Activated CD8-positive, alpha-beta memory T cell treated with anti-CD3 and anti-CD28 coated beads, Interleukin-2, amount 10 ng/mL, durations not matched to agents 7 days and 5 days (primary cell): ENCODE measurements around the gene DNAJB4. TPM values are rescaled to one million over a fixed set of nuclear protein-coding genes. Genes with fewer than 3 reads are reported as not detected.
"Not testable (repeated sequence)": the region's sequence is repeated elsewhere in the genome, so short reads cannot be mapped to it uniquely, and the experiment has no call there.

Source experiments
- ATAC-seq: fragments of 150-1000 bp; cut with Tn5 transposase; one replicate; pipeline ENCODE4 v1.10.0; 2021; ENCODE audit warnings: moderate library complexity
- CTCF ChIA-PET: fragments of 350-600 bp; sonication (Branson Sonifier 250); formaldehyde crosslinking; loops from one replicate; lab custom pipeline; 2021; ENCODE audit warnings: antibody characterized with exemption; lab: Charles Lee
- DNase-seq: peaks from one replicate; pipeline ENCODE4 v3.0.0-alpha.2; 2020
- H3K27ac Mint-ChIP-seq: one replicate; pipeline ENCODE4 v1.8.0; 2021; ENCODE audit warnings: mild to moderate bottlenecking, mixed read lengths
- H3K27me3 Mint-ChIP-seq: one replicate; pipeline ENCODE4 v1.8.0; 2021; ENCODE audit warnings: mixed read lengths
- H3K36me3 Mint-ChIP-seq: one replicate; pipeline ENCODE4 v1.8.0; 2021; ENCODE audit warnings: mild to moderate bottlenecking, mixed read lengths
- H3K4me1 Mint-ChIP-seq: one replicate; pipeline ENCODE4 v1.8.0; 2021; ENCODE audit warnings: mixed read lengths
- H3K4me3 Mint-ChIP-seq: one replicate; pipeline ENCODE4 v1.8.0; 2021; ENCODE audit warnings: mild to moderate bottlenecking, moderate library complexity, mixed read lengths
- H3K9me3 Mint-ChIP-seq: one replicate; pipeline ENCODE4 v1.8.0; 2022; ENCODE audit warnings: low read depth, mixed read lengths
- total RNA-seq, 2 experiments: library from RNA; stranded (reverse); gene quantifications; one replicate each; pipeline ENCODE4 v1.2.3, GENCODE V29; 2021

Gene DNAJB4
- total RNA-seq, 2 experiments from 2014 or later, result 11.5 to 23.0 TPM

GRCh38 chr1:78000536-78000935 is 4.2 kb upstream of the DNAJB4 start:
- not testable (repeated sequence) for ATAC-seq, H3K27me3 Mint-ChIP-seq, H3K27ac Mint-ChIP-seq, H3K4me3 Mint-ChIP-seq, DNase-seq, H3K9me3 Mint-ChIP-seq
- CTCF ChIA-PET, result interaction anchor here (0.7 to 1.4 kb wide), 5 partner anchors 11 to 114 kb away, joined by 3 to 4 read pairs (median 3); partner anchors contain the start of gene FUBP1
- Mint-ChIP-seq H3K36me3 (peaks cover 10% of the 10 kb centered on the region), H3K4me1 (peaks cover 18% of the 10 kb centered on the region)

GRCh38 chr1:78003070-78003746 is 1.5 kb upstream of the DNAJB4 start:
- DNase-seq, result no peak
- CTCF ChIA-PET, result interaction anchor here (0.6 to 4.5 kb wide), 4 partner anchors 23 to 614 kb away, joined by 3 to 17 read pairs (median 4); partner anchors contain the start of gene FUBP1
- peaks cover 33% of the 10 kb centered on the region for H3K4me1 Mint-ChIP-seq
- peaks cover 3% of the 10 kb centered on the region for H3K27me3 Mint-ChIP-seq
- no peak overlapping the region for H3K27ac Mint-ChIP-seq
- H3K4me3 Mint-ChIP-seq, result no peak overlapping the region
- H3K9me3 Mint-ChIP-seq, result no peaks in the 10 kb centered on the region
- ATAC-seq, result no peak
- H3K36me3 Mint-ChIP-seq, result peaks cover 4% of the 10 kb centered on the region

GRCh38 chr1:78003882-78004718 is 639 bp upstream of the DNAJB4 start:
- ATAC-seq (peak; percentile 68), DNase-seq (peak; percentile 73)
- peaks cover 4% of the 10 kb centered on the region for H3K36me3 Mint-ChIP-seq
- no peaks in the 10 kb centered on the region for H3K9me3 Mint-ChIP-seq
- H3K27ac Mint-ChIP-seq, result peak overlapping the region; percentile 99
- CTCF ChIA-PET, result interaction anchor here (0.9 to 4.5 kb wide), 9 partner anchors 15 to 613 kb away, joined by 3 to 17 read pairs (median 4); partner anchors contain the start of gene FUBP1
- H3K4me1 Mint-ChIP-seq, result peaks cover 36% of the 10 kb centered on the region
- peaks cover 3% of the 10 kb centered on the region for H3K27me3 Mint-ChIP-seq
- H3K4me3 Mint-ChIP-seq, result peak overlapping the region; percentile 92

- Mint-ChIP-seq H3K4me3 (peak overlapping the region; percentile 92), H3K9me3 (no peaks in the 10 kb centered on the region), H3K27ac (peak overlapping the region; percentile 99), H3K27me3 (peaks cover 3% of the 10 kb centered on the region), H3K36me3 (peaks cover 4% of the 10 kb centered on the region), H3K4me1 (peaks cover 39% of the 10 kb centered on the region)
- ATAC-seq (no peak), DNase-seq (no peak)
- CTCF ChIA-PET, result interaction anchor here (1.0 to 4.5 kb wide), 10 partner anchors 14 to 603 kb away, joined by 3 to 17 read pairs (median 4); partner anchors contain the start of gene FUBP1
Measured at GRCh38 chr1:78005448-78005722, 646 bp downstream of the DNAJB4 start.

- no peaks in the 10 kb centered on the region for H3K9me3 Mint-ChIP-seq
- H3K27ac Mint-ChIP-seq, result peak overlapping the region; percentile 99
- no peak for DNase-seq
- peaks cover 4% of the 10 kb centered on the region for H3K36me3 Mint-ChIP-seq
- H3K27me3 Mint-ChIP-seq, result peaks cover 3% of the 10 kb centered on the region
- H3K4me3 Mint-ChIP-seq, result peak overlapping the region; percentile 92
- no peak for ATAC-seq
- peaks cover 39% of the 10 kb centered on the region for H3K4me1 Mint-ChIP-seq
- CTCF ChIA-PET, result interaction anchor here (1.1 to 4.5 kb wide), 7 partner anchors 14 to 249 kb away, joined by 3 to 17 read pairs (median 4); partner anchors contain the start of gene FUBP1
Measured at GRCh38 chr1:78005755-78006154, 1.0 kb downstream of the DNAJB4 start.

- peak overlapping the region; percentile 92 for H3K4me3 Mint-ChIP-seq
- no peak for DNase-seq
- peaks cover 4% of the 10 kb centered on the region for H3K36me3 Mint-ChIP-seq
- no peak overlapping the region for H3K27ac Mint-ChIP-seq
- no peaks in the 10 kb centered on the region for H3K9me3 Mint-ChIP-seq
- no peak for ATAC-seq
- CTCF ChIA-PET, result interaction anchor here (1.3 to 4.5 kb wide), 3 partner anchors 15 to 107 kb away, joined by 3 to 17 read pairs (median 13); partner anchors contain the start of gene FUBP1
- H3K4me1 Mint-ChIP-seq, result peaks cover 41% of the 10 kb centered on the region
- peaks cover 3% of the 10 kb centered on the region for H3K27me3 Mint-ChIP-seq
Measured at GRCh38 chr1:78006521-78006920, 1.8 kb downstream of the DNAJB4 start.

- H3K27ac Mint-ChIP-seq, result no peak overlapping the region
- ATAC-seq, result no peak
- no peaks in the 10 kb centered on the region for H3K9me3 Mint-ChIP-seq
- no peak overlapping the region for H3K4me3 Mint-ChIP-seq
- H3K36me3 Mint-ChIP-seq, result peaks cover 4% of the 10 kb centered on the region
- no peak for DNase-seq
- H3K27me3 Mint-ChIP-seq, result peaks cover 3% of the 10 kb centered on the region
- H3K4me1 Mint-ChIP-seq, result peaks cover 38% of the 10 kb centered on the region
- CTCF ChIA-PET, result interaction anchor here (0.6 to 4.5 kb wide), 3 partner anchors 11 to 29 kb away, joined by 3 to 17 read pairs (median 3); partner anchors contain the start of gene FUBP1
Measured at GRCh38 chr1:78007677-78008341, 3.1 kb downstream of the DNAJB4 start.

- no peak for ATAC-seq
- CTCF ChIA-PET, result no interaction called here
- peaks cover 27% of the 10 kb centered on the region for H3K4me1 Mint-ChIP-seq
- H3K27ac Mint-ChIP-seq, result no peak overlapping the region
- no peak overlapping the region for H3K4me3 Mint-ChIP-seq
- H3K36me3 Mint-ChIP-seq, result peaks cover 10% of the 10 kb centered on the region
- no peaks in the 10 kb centered on the region for H3K9me3 Mint-ChIP-seq
- H3K27me3 Mint-ChIP-seq, result peaks cover 3% of the 10 kb centered on the region
- no peak for DNase-seq
Measured at GRCh38 chr1:78009276-78009675, 4.5 kb downstream of the DNAJB4 start.

- CTCF ChIA-PET, result no interaction called here
Measured at GRCh38 chr1:78009836-78010235, 5.1 kb downstream of the DNAJB4 start.

GRCh38 chr1:78011050-78011449 is 6.3 kb downstream of the DNAJB4 start:
- no peak overlapping the region for H3K4me3 Mint-ChIP-seq
- no peak overlapping the region for H3K27ac Mint-ChIP-seq
- CTCF ChIA-PET, result no interaction called here
- H3K4me1 Mint-ChIP-seq, result peaks cover 22% of the 10 kb centered on the region
- H3K27me3 Mint-ChIP-seq, result no peaks in the 10 kb centered on the region
- peaks cover 12% of the 10 kb centered on the region for H3K36me3 Mint-ChIP-seq
- ATAC-seq (no peak), DNase-seq (no peak)
- H3K9me3 Mint-ChIP-seq, result no peaks in the 10 kb centered on the region

More at GRCh38 chr1:78009836-78010235, 5.1 kb downstream of the DNAJB4 start:
- no peak for DNase-seq
- H3K4me1 Mint-ChIP-seq, result peaks cover 23% of the 10 kb centered on the region
- H3K4me3 Mint-ChIP-seq, result no peak overlapping the region
- no peak overlapping the region for H3K27ac Mint-ChIP-seq
- H3K27me3 Mint-ChIP-seq, result no peaks in the 10 kb centered on the region
- H3K36me3 Mint-ChIP-seq, result peaks cover 8% of the 10 kb centered on the region
- H3K9me3 Mint-ChIP-seq, result no peaks in the 10 kb centered on the region
- no peak for ATAC-seq

- ATAC-seq, result no peak
- H3K9me3 Mint-ChIP-seq, result no peaks in the 10 kb centered on the region
- no peak overlapping the region for H3K27ac Mint-ChIP-seq
- H3K27me3 Mint-ChIP-seq, result no peaks in the 10 kb centered on the region
- H3K4me3 Mint-ChIP-seq, result no peak overlapping the region
- peaks cover 15% of the 10 kb centered on the region for H3K36me3 Mint-ChIP-seq
- CTCF ChIA-PET, result no interaction called here
- peaks cover 2% of the 10 kb centered on the region for H3K4me1 Mint-ChIP-seq
- no peak for DNase-seq
Measured at GRCh38 chr1:78015148-78015547, 10.4 kb downstream of the DNAJB4 start.

GRCh38 chr1:78019024-78019423 is 14.3 kb downstream of the DNAJB4 start:
- H3K36me3 Mint-ChIP-seq, result peaks cover 11% of the 10 kb centered on the region
- no peak overlapping the region for H3K27ac Mint-ChIP-seq
- ATAC-seq (no peak), DNase-seq (no peak)
- no peaks in the 10 kb centered on the region for H3K9me3 Mint-ChIP-seq
- CTCF ChIA-PET, result interaction anchor here (0.7 to 1.2 kb wide), 3 partner anchors 11 to 1191 kb away, joined by 3 read pairs; no protein-coding TSS in a partner anchor
- no peaks in the 10 kb centered on the region for H3K4me1 Mint-ChIP-seq
- H3K27me3 Mint-ChIP-seq, result no peaks in the 10 kb centered on the region
- H3K4me3 Mint-ChIP-seq, result no peak overlapping the region

GRCh38 chr1:78021134-78021533 is 16.4 kb downstream of the DNAJB4 start:
- DNase-seq, H3K36me3 Mint-ChIP-seq, H3K27me3 Mint-ChIP-seq, H3K9me3 Mint-ChIP-seq, H3K4me1 Mint-ChIP-seq, H3K27ac Mint-ChIP-seq, CTCF ChIA-PET, ATAC-seq, H3K4me3 Mint-ChIP-seq: not testable (repeated sequence)
